Suppressor macrophage treated with lipopolysaccharide for 4 hours (primary cell): ENCODE results near the gene DSN1.

Source experiments
- DNase-seq: peaks from one replicate; pipeline ENCODE4 v3.0.0-alpha.2; 2020

The DSN1 gene

DNA sequence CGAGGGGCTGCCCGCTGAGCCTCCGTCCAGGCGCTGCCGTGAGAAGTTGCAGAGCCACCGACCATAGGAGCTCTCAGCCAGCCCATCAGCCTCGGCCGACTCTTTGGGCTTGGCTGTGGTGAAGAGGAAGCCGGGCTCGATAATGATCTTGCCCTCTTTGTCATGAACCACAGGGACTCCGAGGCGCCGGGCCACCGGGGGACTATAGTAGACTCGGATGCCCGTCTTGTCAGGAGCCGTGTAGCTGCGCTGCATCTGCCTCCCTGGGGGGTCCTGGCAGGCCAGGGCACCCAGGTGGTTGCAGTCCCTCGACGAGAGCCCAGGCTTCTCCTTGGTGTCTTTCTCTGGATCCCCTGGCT is 20.5 kb upstream of the DSN1 start:
- DNase-seq = no peak

- DNase-seq = no peak
Measured at GRCh38 chr20:36793294-36794115, 19.9 kb upstream of the DSN1 start.

DNA sequence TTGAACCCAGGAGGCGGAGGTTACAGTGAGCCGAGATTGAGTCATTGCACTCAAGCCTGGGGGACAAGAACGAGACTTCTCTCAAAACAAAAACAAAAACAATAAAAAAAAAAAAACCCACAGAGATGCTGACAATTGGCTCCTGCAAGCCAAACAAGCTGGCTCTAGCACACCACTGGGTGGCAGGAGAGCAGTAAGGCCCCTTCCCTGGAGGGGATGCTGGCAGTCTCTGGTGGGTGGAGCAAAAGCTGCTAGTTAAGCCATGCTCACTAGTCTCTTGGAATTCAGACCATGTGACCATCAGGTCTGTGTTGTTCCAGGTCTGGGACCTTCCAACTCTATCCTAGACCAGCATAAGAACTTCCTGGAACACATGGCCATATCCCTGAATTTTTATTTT is 18.9 kb upstream of the DSN1 start:
- DNase-seq = peak; percentile 6

- DNase-seq = no peak
Measured at GRCh38 chr20:36791862-36792261, 18.3 kb upstream of the DSN1 start.

GRCh38 chr20:36786663-36787062 is 13.1 kb upstream of the DSN1 start:
- no peak for DNase-seq

- no peak for DNase-seq
Measured at GRCh38 chr20:36786246-36786645, 12.7 kb upstream of the DSN1 start.

DNA sequence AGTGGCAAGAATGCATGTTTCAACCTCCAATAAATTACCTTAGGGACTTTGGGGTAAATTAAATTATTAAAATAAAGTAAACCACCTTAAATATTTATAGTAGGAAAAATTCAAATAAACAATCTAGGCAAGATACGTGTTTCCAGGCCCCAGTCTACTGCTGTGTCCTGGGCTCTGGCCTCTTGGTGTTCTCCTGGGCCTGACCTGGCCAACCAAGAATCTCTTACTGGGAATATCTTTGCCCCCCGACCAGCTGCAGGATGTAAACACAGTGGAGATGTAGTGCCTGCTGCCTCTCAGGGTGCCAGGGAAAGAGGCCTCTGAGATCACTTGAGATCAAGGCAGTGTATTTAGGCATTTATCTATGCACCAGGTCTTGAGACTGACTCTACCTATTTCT is 11.7 kb upstream of the DSN1 start:
- DNase-seq = no peak

GRCh38 chr20:36784900-36785299 is 11.3 kb upstream of the DSN1 start:
- no peak for DNase-seq

- DNase-seq = no peak
Measured at GRCh38 chr20:36784116-36784515, 10.6 kb upstream of the DSN1 start.

DNA sequence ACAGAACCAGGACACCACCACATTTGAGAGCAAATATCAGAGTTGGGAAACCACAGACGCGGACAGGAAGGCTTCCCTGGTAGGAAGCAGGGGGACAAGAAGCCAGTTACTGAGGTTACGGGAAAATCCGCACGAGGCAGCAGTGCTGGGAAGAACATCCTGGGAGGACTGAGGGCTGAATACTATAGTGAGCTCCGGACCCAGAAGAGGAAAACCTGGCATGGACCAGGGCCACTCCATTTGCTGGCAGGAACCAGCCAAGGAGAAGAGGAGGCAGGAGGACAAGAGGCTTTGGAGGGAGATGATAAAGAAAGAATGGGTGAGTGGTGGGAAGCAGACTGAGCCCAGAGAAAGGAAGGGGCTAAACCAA is 6.1 kb upstream of the DSN1 start:
- no peak for DNase-seq

DNA sequence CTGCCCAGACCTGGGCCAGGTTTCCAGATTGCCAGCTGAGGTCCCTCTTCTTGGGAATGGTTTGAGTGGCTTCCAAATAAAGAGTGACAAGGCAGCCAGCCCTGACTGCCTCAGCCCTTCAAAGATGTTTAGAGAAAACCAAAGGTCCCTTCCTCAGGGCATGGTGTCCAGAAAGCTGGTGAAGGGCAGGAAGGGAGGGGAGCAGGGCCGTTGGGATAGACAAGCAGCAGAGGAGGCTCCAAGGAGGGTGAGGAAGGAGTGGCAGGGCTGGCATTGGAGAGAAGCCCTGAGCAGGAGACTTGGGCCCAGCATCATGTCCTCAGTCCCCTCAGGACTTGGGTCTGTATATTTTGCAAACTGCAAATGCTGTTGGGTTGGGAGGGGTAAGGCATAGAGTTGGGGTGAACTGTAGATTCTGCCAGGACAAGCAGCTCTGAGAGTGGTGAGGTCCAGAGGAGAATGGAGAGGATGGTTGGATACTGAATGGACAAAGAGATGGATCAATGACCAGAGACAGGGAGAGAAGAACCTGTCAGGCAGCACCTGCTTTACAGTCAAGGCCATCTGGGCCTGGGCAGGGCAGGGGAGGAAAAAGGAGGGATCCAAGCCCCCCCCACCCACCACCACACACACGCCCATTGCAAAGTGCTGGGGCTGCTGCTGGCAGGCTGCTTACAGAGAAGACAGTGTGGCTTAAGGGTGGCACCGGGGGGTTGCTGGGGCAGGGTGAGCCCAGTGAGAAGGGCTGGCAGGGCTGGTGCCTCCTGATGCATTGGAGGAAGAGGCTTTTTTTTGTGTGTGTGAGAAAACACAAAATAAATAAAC is 5.5 kb upstream of the DSN1 start:
- DNase-seq = no peak

DNA sequence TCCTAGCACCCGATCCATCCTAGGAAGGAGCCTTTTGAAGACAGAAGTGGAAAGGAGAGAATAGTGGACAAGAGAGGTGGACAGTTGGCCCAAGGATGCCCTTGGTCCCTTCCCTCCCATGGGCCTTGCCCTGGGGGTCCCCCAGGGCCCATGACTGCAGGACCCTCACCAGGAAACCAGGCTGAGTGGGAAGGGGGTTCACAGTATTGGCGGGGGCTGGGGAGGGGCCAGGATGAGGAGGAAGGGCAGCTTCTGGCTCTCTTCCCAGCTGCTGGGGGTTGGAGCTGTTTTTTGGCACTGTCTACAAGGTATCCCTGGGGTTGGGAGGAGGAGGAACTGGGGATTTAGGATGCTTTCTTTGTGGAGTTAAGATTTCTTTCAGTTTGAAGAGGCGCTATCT is 4.0 kb upstream of the DSN1 start:
- DNase-seq = no peak

GRCh38 chr20:36777167-36777566 is 3.6 kb upstream of the DSN1 start:
- DNase-seq = no peak

GRCh38 chr20:36775826-36776225 is 2.3 kb upstream of the DSN1 start:
- DNase-seq = peak; percentile 65

- DNase-seq = peak; percentile 5
Measured at GRCh38 chr20:36775196-36775595, 1.6 kb upstream of the DSN1 start.

- DNase-seq = peak; percentile 4
Measured at GRCh38 chr20:36773107-36773596, 411 bp downstream of the DSN1 start.

- DNase-seq = no peak
Measured at GRCh38 chr20:36770680-36771079, 2.9 kb downstream of the DSN1 start.

DNA sequence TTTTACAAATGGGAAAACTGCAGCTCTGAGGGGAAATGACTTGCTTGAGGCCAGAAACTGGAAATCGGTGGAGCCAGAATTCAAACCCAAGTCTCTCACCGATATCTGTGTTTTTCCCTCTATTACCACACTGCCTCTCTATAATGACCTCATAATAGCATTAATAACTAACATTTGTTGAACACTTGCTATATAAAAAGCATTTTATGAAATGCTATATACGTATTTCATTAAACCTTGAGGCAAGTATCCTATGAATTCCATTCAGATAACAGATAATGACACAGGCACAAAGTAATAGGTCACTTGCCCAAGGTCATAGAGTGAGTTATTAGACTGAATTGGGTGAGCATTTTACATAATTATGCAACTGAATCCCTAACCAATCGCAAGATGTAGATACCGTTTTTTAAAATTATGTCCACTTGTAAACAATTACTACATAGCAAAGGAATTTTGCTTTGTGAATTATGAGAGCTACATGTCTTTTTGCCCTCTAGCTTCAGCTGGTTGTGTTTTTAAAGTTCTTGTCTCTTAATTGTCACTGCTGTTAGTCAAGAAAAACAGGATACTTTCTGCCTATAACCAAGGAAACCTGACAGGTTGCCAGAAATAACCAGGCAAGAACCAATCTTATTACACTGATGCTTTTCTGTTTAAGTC is 4.7 kb downstream of the DSN1 start:
- no peak for DNase-seq

DNA sequence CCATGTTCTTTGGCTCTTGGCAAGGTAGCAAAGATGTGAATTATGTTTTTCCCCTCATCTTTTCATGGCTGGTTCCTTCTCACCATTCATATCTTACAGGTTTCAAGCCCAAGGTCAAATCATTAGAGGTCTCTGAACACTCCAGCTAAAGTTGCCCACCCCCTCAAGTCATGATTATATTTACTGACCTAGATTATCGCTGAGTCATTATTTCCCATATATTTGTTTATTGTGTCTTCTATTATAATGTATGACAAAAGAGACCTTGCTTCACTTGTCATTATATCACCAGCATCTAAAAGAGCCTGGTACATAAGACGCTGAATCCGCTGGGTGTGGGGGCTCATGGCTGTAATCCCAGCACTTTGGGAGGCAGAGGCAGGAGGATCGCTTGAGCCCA is 12.4 kb downstream of the DSN1 start:
- DNase-seq = no peak

DNA sequence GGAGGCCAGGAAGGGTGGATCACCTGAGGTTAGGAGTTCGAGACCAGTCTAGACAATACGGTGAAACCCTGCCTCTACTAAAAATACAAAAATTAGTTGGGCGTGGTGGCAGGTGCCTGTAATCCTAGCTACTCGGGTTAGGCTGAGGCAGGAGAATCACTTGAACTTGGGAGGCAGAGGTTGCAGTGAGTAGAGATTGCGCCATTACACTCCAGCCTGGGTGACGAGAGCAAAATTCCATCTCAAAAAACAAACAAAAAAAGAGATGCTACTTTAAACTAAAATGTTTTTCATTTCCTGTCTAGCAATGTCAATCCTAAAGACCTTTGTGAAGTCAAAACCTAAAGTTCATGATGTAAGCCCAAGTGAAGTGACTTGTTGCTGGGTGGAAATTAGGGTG is 12.9 kb downstream of the DSN1 start:
- DNase-seq = no peak

GRCh38 chr20:36758276-36758675 is 15.3 kb downstream of the DSN1 start:
- DNase-seq = no peak

GRCh38 chr20:36756496-36756895 is 17.1 kb downstream of the DSN1 start:
- DNase-seq = peak; percentile 39

DNA sequence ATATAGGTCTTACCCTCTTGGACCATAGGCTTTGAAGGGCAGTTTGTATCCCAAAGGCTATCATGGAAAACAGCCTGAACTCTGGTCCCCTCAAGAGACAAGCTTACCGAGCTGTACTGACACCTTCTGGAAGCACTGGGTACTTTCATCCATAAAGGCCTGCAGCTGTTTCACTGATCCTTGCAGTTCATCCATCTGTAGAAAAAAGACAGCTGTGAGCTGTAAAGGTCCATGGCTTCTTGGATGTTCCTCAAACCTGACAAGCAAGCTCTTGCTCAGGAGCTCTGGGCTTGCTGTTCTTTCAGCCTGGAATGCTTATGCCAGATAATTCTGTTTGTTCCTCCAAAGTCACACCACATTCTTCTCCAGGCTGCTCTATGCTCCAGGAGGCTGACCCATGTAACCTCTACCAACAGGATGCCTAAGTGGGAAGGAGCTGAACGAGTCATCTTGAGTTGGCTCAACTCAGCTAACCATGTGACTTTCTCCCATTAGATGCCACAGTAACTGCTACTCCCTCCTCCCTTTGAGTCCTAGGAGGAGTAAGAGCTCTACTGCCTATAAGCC is 18.8 kb downstream of the DSN1 start:
- DNase-seq = peak; percentile 70
